Parathyroid adenoma (tissue), 2 donors: ENCODE results near the gene UNC5A.

Experiments used
- H2AFZ ChIP-seq: fragments of 300-600 bp; sonication (generic); one replicate; pipeline ENCODE4 v1.7.0; 2017; ENCODE audit warnings: antibody characterized with exemption, mild to moderate bottlenecking
- H3K27ac ChIP-seq: fragments of 300-600 bp; sonication (generic); one replicate; pipeline ENCODE4 v1.7.0; 2017
- H3K27me3 ChIP-seq: fragments of 300-600 bp; sonication (generic); one replicate; pipeline ENCODE4 v1.7.0; 2017; ENCODE audit warnings: low read length; ENCODE audit not compliant: control insufficient read depth, insufficient read depth
- H3K36me3 ChIP-seq: fragments of 300-600 bp; sonication (generic); one replicate; pipeline ENCODE4 v1.7.0; 2017; ENCODE audit warnings: low read length; ENCODE audit not compliant: control insufficient read depth, insufficient read depth
- H3K4me1 ChIP-seq: fragments of 300-600 bp; sonication (generic); one replicate; pipeline ENCODE4 v1.7.0; 2017; ENCODE audit warnings: control low read depth
- H3K4me2 ChIP-seq: fragments of 300-600 bp; sonication (generic); one replicate; pipeline ENCODE4 v1.7.0; 2017; ENCODE audit warnings: low read length
- H3K4me3 ChIP-seq: fragments of 300-600 bp; sonication (generic); one replicate; pipeline ENCODE4 v1.7.0; 2017; ENCODE audit warnings: low read depth, low read length
- H3K79me2 ChIP-seq: fragments of 300-600 bp; sonication (generic); one replicate; pipeline ENCODE4 v1.7.0; 2017; ENCODE audit warnings: control low read depth
- H3K9ac ChIP-seq: fragments of 300-600 bp; sonication (generic); one replicate; pipeline ENCODE4 v1.7.0; 2017; ENCODE audit warnings: mild to moderate bottlenecking
- H3K9me3 ChIP-seq: fragments of 300-600 bp; sonication (generic); one replicate; pipeline ENCODE4 v1.7.0; 2017; ENCODE audit warnings: low read length; ENCODE audit not compliant: control insufficient read depth
- CTCF ChIP-seq: fragments of 300-600 bp; sonication (generic); IDR thresholded peaks from one replicate; pipeline ENCODE4 v1.7.0; 2017; ENCODE audit warnings: antibody characterized with exemption, mild to moderate bottlenecking
- donor health status: primary hyperparathyroidism.

The UNC5A gene

GRCh38 chr5:176817369-176817840 lies 7.0 kb downstream of the UNC5A start:
- Histone ChIP-seq H3K36me3 (no peaks in the 10 kb centered on the region), H3K9me3 (no peaks in the 10 kb centered on the region), H3K27ac (no peak overlapping the region), H3K9ac (no peak overlapping the region), H3K4me3 (no peak overlapping the region), H3K4me1 (peaks cover 40% of the 10 kb centered on the region), H2AFZ (peak overlapping the region; percentile 78), H3K79me2 (peaks cover 6% of the 10 kb centered on the region), H3K27me3 (no peaks in the 10 kb centered on the region), H3K4me2 (no peak overlapping the region)
- no peak for TF ChIP-seq CTCF

GRCh38 chr5:176817841-176818377 lies 7.5 kb downstream of the UNC5A start:
- Histone ChIP-seq H3K4me2 (peak overlapping the region; percentile 26), H3K27ac (no peak overlapping the region), H3K79me2 (peaks cover 6% of the 10 kb centered on the region), H3K9ac (peak overlapping the region; percentile 44), H3K4me3 (no peak overlapping the region), H3K4me1 (peaks cover 41% of the 10 kb centered on the region), H3K36me3 (no peaks in the 10 kb centered on the region), H3K27me3 (no peaks in the 10 kb centered on the region), H3K9me3 (no peaks in the 10 kb centered on the region), H2AFZ (peak overlapping the region; percentile 78)
- TF ChIP-seq CTCF, result peak; percentile 18

- Histone ChIP-seq H3K4me3 (no peak overlapping the region), H3K36me3 (no peaks in the 10 kb centered on the region), H3K27ac (no peak overlapping the region), H3K4me2 (no peak overlapping the region), H3K9me3 (no peaks in the 10 kb centered on the region), H3K4me1 (peaks cover 41% of the 10 kb centered on the region), H3K79me2 (peaks cover 6% of the 10 kb centered on the region), H3K27me3 (no peaks in the 10 kb centered on the region), H3K9ac (no peak overlapping the region), H2AFZ (peak overlapping the region; percentile 78)
- TF ChIP-seq CTCF, result no peak
Measured at GRCh38 chr5:176818391-176819098, 8.2 kb downstream of the UNC5A start.

- Histone ChIP-seq H3K27me3 (no peaks in the 10 kb centered on the region), H3K4me2 (no peak overlapping the region), H3K36me3 (no peaks in the 10 kb centered on the region), H3K9me3 (no peaks in the 10 kb centered on the region), H3K9ac (no peak overlapping the region), H3K27ac (no peak overlapping the region), H3K4me3 (no peak overlapping the region), H3K4me1 (peaks cover 41% of the 10 kb centered on the region), H3K79me2 (peaks cover 6% of the 10 kb centered on the region), H2AFZ (no peak overlapping the region)
- TF ChIP-seq CTCF, result no peak
Measured at GRCh38 chr5:176819476-176819875, 9.1 kb downstream of the UNC5A start.
